ENCODE measurements around the gene LONRF2.

The LONRF2 gene

DNA sequence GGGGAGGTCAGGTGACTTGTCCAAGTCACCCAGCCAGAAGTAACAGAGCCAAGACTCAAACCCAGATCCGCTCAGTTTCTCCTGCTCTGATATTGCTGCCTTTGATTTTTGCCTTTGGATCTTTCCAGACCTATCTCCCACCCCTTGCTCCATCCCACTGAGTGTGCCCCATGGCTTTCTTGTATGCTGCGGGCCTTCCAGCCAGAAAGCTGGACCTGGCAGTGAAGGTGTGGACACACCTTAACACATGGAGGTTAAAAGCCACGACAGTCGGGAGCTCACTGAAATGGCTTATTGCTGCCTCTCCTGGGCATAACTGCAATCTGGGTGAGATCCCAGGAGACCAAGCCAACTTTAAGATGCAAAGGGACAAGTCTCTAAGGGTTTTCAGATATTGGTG, 86.7 kb downstream of the LONRF2 start:
- no peak for DNase-seq (ENCODE audit: low read depth)

DNA sequence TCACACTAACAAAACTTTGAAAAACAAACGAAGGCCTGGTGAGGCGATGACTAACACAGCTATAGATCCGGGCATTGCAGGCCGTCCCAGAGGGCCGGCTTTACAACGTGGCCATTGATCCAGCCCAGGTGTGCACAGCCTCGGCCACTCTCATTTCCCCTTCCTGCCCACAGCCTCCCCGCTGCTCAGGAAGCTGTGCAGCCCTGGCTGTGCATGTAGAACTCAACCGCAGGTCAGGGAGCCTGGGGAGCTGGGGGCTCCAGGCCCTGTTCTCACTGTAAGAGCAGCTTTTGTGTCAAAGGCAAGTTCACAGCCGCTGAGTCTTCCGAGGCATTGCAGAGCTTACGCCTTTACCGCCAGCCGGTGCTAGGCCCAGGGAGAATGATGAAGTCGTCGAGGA, 87.2 kb downstream of the LONRF2 start:
- DNase-seq (ENCODE audit: low read depth): peak; percentile 5

DNA sequence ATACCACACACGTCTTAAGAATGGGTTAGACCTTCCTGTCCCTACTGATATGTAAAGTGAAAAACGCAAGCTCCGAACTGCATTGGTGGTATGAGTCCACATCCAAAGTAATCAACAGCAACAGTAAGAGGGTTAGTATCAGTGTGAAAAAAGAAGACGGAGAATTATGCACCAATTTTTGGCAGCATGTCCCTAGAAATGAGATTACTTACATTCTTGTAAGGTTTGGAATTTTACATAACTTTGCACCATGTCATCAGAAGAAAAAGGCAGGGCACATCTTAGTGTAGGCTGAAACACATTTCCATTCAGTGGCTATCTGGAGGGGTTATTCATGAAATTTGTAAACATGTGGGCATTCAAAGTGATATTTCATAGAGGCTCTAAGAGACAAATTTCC, 88.2 kb downstream of the LONRF2 start:
- DNase-seq (ENCODE audit: low read depth): no peak

DNA sequence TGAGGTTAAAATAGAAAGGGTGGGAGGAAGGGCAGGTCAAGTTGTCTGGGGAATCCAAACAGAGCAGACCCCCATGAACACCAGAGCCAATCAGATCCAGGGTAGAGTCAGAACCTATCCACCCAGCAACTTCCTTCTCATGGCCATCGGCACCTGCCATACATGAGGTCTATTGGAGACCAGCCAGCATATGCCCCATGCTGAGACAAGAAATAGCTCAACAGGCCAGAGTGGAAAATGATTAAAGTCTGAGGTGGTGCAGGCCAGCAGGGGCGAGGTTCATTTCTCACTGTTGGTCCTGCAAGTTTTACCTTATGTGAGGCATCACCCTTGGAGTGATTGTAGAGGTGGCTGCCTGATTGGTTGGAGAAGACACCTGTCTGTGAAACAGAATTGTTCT, 89.2 kb downstream of the LONRF2 start:
- no peak for DNase-seq (ENCODE audit: low read depth)

DNA sequence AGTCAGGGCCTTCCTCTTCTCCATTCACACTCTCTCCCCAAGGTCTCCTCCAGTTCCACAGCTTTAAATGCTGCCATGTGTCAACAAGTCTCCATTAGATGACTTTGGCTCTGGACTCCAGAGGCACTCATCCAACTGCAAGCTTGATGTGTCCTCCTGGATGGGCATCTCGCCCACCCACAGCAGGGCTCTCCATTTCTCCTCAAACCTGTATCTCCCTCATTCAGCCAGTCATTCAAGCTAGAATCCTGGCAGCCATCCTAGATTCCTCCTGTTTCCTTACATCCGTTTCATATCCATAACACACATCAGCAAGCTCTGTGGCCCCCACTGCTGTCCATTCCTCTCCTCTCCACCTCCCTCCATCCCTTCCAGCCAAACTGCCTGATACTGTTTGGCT, 91.5 kb downstream of the LONRF2 start:
- no peak for DNase-seq (ENCODE audit: low read depth)

DNA sequence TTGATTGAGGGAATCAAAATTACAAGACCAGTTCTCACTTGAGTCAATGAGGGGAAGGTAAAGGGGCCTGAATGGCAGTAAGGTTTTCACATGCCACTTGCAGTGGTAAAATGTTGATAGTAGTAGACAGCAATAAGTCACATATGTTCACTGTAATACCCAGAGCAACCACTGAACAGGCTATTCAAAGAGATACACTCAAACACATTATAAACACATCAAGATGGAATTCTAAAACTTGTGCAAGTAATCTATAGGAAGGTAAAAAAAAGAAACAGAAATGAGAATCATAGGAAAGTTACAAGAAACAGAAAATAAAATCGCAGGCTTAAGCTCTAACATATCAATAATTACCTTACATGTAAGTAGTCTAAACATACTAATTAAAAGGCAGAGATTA, 93.3 kb downstream of the LONRF2 start:
- DNase-seq (ENCODE audit: low read depth): no peak

DNA sequence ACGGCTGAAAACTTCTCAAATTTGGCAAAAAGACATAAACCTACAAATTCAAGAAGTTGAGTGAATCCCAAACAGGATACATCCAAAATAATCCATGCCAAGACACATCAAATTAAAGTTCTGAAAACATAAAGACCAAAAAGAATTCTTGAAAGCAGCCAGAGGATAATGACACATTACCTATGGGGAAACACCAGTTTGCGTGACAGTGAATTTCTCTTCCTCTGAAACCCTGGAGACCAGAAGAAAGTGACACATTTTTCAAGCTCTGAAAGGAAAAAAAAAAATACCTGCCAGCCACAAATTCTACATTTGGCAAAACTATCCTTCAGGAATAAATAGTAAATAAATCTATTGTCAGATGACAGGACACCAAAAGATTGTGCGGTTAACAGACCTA, 93.9 kb downstream of the LONRF2 start:
- no peak for DNase-seq (ENCODE audit: low read depth)

DNA sequence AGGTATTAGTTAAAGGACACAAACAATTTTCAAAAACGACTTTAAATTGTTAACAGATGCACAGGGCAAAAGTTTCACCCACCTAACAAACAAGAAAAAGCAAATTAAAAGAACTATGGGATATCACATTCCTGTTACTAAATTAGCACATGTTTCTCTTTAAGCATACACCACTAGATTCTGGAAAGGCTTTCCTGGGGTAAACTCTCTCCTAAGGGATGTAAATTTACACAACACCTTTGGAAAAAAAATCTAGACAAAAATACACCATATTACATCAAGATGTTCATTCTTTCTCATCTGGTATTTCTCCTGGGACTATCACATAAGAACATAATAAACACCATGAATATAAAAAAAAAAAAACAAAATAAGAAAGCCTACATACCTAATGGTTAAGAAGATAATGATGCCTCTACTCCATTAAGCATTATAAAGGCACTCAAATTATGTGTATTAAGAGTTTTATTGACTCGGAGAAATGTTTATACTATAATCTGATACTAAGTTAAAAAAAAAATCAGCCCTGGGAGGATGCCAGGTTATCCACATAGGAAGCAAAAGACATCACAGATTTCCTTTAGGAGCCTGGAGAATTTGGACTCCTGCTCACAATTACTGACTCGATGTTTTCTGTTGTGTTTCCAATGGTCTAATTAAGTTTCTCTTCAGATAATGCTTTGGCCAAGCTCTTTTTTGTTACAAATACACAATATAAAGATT, 97.2 kb downstream of the LONRF2 start:
- DNase-seq (ENCODE audit: low read depth): no peak

DNA sequence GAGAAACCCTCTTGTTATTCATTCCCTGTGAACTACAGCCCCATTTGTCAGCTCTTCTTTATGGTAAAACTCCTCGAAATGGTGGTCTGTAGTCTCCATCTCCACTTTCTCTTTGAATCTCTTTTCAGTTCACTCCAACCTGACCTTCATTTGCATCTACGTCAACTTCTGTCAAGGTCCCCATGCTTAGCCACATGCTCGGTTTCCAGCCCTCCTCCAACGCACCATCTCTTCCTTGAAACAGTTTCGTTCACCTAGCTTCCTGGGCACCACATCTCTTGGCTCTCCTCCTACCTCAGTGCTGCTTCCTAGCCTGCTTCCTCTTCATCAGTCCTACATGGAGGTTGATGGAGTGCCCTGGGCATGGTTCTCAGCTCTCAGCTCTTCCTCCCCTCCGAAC, 98.8 kb downstream of the LONRF2 start:
- DNase-seq (ENCODE audit: low read depth): no peak

All from activated gamma-delta T cell treated with anti-CD3 and anti-CD28 coated beads, Interleukin-2, amount 50 U/mL, for 16 hours (primary cell).